SU-DHL-6 (cell line): Measurements from ENCODE around the gene ALKBH7.
"Not testable (repeated sequence)": the region's sequence is repeated elsewhere in the genome, so short reads cannot be mapped to it uniquely, and the experiment has no call there.

Experiments used
- H2AFZ ChIP-seq: fragments of 200-600 bp; sonication (generic); 2 replicates; pipeline ENCODE4 v1.6.1; 2014; ENCODE audit warnings: low read depth, mild to moderate bottlenecking, moderate library complexity, mixed read lengths, antibody characterized with exemption, low read length; ENCODE audit not compliant: severe bottlenecking
- H3F3A ChIP-seq: fragments of 200-600 bp; shearing (Covaris generic); 2 replicates; pipeline ENCODE4 v1.6.0; 2016; ENCODE audit warnings: antibody characterized with exemption, mild to moderate bottlenecking; ENCODE audit not compliant: insufficient read depth
- H3K27ac ChIP-seq: fragments of 200-600 bp; sonication (generic); 2 replicates; pipeline ENCODE4 v1.5.1; 2016; ENCODE audit warnings: low read depth, mild to moderate bottlenecking, low read length, moderate library complexity, mixed read lengths
- H3K27me3 ChIP-seq: fragments of 200-600 bp; sonication (generic), shearing (Covaris generic); 2 replicates; pipeline ENCODE4 v1.6.0; 2014; ENCODE audit warnings: mild to moderate bottlenecking, low read length
- H3K36me3 ChIP-seq: fragments of 200-600 bp; sonication (generic); 2 replicates; pipeline ENCODE4 v1.6.1; 2014; ENCODE audit warnings: mild to moderate bottlenecking, low read length, mixed read lengths
- H3K4me2 ChIP-seq: fragments of 300-600, 200-600 bp; shearing (Covaris generic), sonication (generic); 2 replicates; pipeline ENCODE4 v1.6.0; 2014; ENCODE audit warnings: low read length, low read depth, mild to moderate bottlenecking; ENCODE audit not compliant: poor library complexity, severe bottlenecking
- H3K4me3 ChIP-seq: fragments of 200-600 bp; sonication (generic); 2 replicates; pipeline ENCODE4 v1.5.1; 2014; ENCODE audit warnings: antibody characterized with exemption, low read length, mild to moderate bottlenecking, mixed read lengths; ENCODE audit not compliant: insufficient read depth, poor library complexity, severe bottlenecking
- H3K79me2 ChIP-seq: fragments of 200-600 bp; sonication (generic); 2 replicates; pipeline ENCODE4 v1.6.1; 2014; ENCODE audit warnings: mild to moderate bottlenecking, low read length, moderate library complexity; ENCODE audit not compliant: insufficient read depth
- H3K9ac ChIP-seq: fragments of 200-600 bp; sonication (generic); 2 replicates; pipeline ENCODE4 v1.7.0; 2014; ENCODE audit warnings: mild to moderate bottlenecking, low read length
- H3K9me2 ChIP-seq: fragments of 200-600 bp; sonication (generic); replicated peaks from 2 replicates; pipeline ENCODE4 v1.6.1; 2014; ENCODE audit warnings: low read length; ENCODE audit not compliant: insufficient read depth
- H3K9me3 ChIP-seq: fragments of 200-600 bp; sonication (generic); 2 replicates; pipeline ENCODE4 v1.6.1; 2014; ENCODE audit warnings: low read length, mixed read lengths; ENCODE audit not compliant: insufficient read depth
- H4K20me1 ChIP-seq: fragments of 200-600 bp; sonication (generic); 2 replicates; pipeline ENCODE4 v1.6.1; 2014; ENCODE audit warnings: low read depth, mild to moderate bottlenecking, antibody characterized with exemption, low read length, moderate library complexity, mixed read lengths
- CTCF ChIP-seq: fragments of 200-600 bp; sonication (generic); IDR thresholded peaks from one replicate; pipeline ENCODE4 v1.5.1; 2017; ENCODE audit warnings: antibody characterized with exemption, mild to moderate bottlenecking, low read length, moderate library complexity; ENCODE audit not compliant: insufficient read depth, poor library complexity, severe bottlenecking
- EZH2phosphoT487 ChIP-seq: fragments of 200-600 bp; sonication (generic), shearing (Covaris generic); conservative IDR thresholded peaks from 2 replicates; pipeline ENCODE4 v1.6.1; 2018; ENCODE audit warnings: mild to moderate bottlenecking, antibody characterized with exemption, low read length, moderate library complexity, mixed read lengths

Gene ALKBH7

GRCh38 chr19:6352381-6353165, 20.0 kb upstream of the ALKBH7 start:
- Histone ChIP-seq H3K9me2 (no peaks in the 10 kb centered on the region), H3K27ac (no peak overlapping the region), H2AFZ (no peak overlapping the region), H3K27me3 (no peaks in the 10 kb centered on the region), H4K20me1 (no peaks in the 10 kb centered on the region), H3K36me3 (no peaks in the 10 kb centered on the region), H3F3A (no peaks in the 10 kb centered on the region), H3K9me3 (no peaks in the 10 kb centered on the region), H3K9ac (no peak overlapping the region), H3K4me3 (no peak overlapping the region), H3K4me2 (no peak overlapping the region), H3K79me2 (no peaks in the 10 kb centered on the region)
- no peak for TF ChIP-seq EZH2phosphoT487
- TF ChIP-seq CTCF, result no peak

GRCh38 chr19:6354098-6354674, 18.4 kb upstream of the ALKBH7 start:
- Histone ChIP-seq H3K9ac (no peak overlapping the region), H3K9me2 (no peaks in the 10 kb centered on the region), H3K27ac (no peak overlapping the region), H3K4me2 (no peak overlapping the region), H3K79me2 (no peaks in the 10 kb centered on the region), H3K9me3 (no peaks in the 10 kb centered on the region), H2AFZ (no peak overlapping the region), H3K4me3 (no peak overlapping the region), H3K27me3 (no peaks in the 10 kb centered on the region), H3F3A (no peaks in the 10 kb centered on the region), H4K20me1 (no peaks in the 10 kb centered on the region), H3K36me3 (no peaks in the 10 kb centered on the region)
- TF ChIP-seq EZH2phosphoT487, result no peak
- peak; percentile 40 for TF ChIP-seq CTCF

GRCh38 chr19:6355321-6356040, 17.1 kb upstream of the ALKBH7 start:
- not testable (repeated sequence) for H3K36me3 ChIP-seq, H3F3A ChIP-seq, H3K9me2 ChIP-seq, H3K27me3 ChIP-seq, H2AFZ ChIP-seq, H3K9me3 ChIP-seq, H4K20me1 ChIP-seq, H3K4me3 ChIP-seq, H3K4me2 ChIP-seq, H3K27ac ChIP-seq, H3K9ac ChIP-seq, H3K79me2 ChIP-seq

GRCh38 chr19:6357174-6357573, 15.4 kb upstream of the ALKBH7 start:
- TF ChIP-seq EZH2phosphoT487, result no peak
- no peak for TF ChIP-seq CTCF
- Histone ChIP-seq H3K9ac (no peak overlapping the region), H4K20me1 (no peaks in the 10 kb centered on the region), H3K4me3 (no peak overlapping the region), H3K27me3 (no peaks in the 10 kb centered on the region), H3K9me2 (no peaks in the 10 kb centered on the region), H3K9me3 (no peaks in the 10 kb centered on the region), H3F3A (no peaks in the 10 kb centered on the region), H3K4me2 (no peak overlapping the region), H2AFZ (no peak overlapping the region), H3K79me2 (peaks cover 6% of the 10 kb centered on the region; the same call in 1 of the 2 replicates), H3K27ac (no peak overlapping the region), H3K36me3 (no peaks in the 10 kb centered on the region)
